OCI-LY3 (cell line): ENCODE measurements around the gene ESYT2.

Experiments
- H2AFZ ChIP-seq: fragments of 200-600, 300-600 bp; shearing (Covaris generic); 2 replicates; pipeline ENCODE4 v1.6.0; 2014; ENCODE audit warnings: antibody characterized with exemption, low read depth, low read length
- H3K27ac ChIP-seq: fragments of 200-600, 300-600 bp; sonication (generic); 2 replicates; pipeline ENCODE4 v1.5.1; 2014; ENCODE audit warnings: mild to moderate bottlenecking, low read length, moderate library complexity, mixed read lengths
- H3K27me3 ChIP-seq: fragments of 200-600, 300-600 bp; sonication (generic); 2 replicates; pipeline ENCODE4 v1.6.1; 2014; ENCODE audit warnings: low read depth, low read length, mixed read lengths
- H3K36me3 ChIP-seq: fragments of 200-600, 300-600 bp; sonication (generic); replicated peaks from 2 replicates; pipeline ENCODE3; 2014; ENCODE audit warnings: low read depth, low read length, mixed read lengths
- H3K4me1 ChIP-seq: fragments of 300-600, 200-600 bp; sonication (generic); 2 replicates; pipeline ENCODE4 v1.6.1; 2014; ENCODE audit warnings: low read length, mixed read lengths
- H3K4me2 ChIP-seq: fragments of 200-600, 300-600 bp; sonication (generic); 2 replicates; pipeline ENCODE4 v1.6.1; 2014; ENCODE audit warnings: low read length, mixed read lengths
- H3K4me3 ChIP-seq: fragments of 300-600, 200-600 bp; sonication (generic); 2 replicates; pipeline ENCODE4 v1.5.1; 2014; ENCODE audit warnings: antibody characterized with exemption, mild to moderate bottlenecking, low read length, moderate library complexity
- H3K79me2 ChIP-seq: fragments of 300-600, 200-600 bp; shearing (Covaris generic); 2 replicates; pipeline ENCODE4 v1.6.1; 2014; ENCODE audit warnings: mild to moderate bottlenecking, low read length, mixed read lengths
- H3K9ac ChIP-seq: fragments of 300-600, 200-600 bp; shearing (Covaris generic); 2 replicates; pipeline ENCODE4 v1.6.0; 2014; ENCODE audit warnings: mild to moderate bottlenecking, low read length, moderate library complexity
- H3K9me3 ChIP-seq: fragments of 200-600, 300-600 bp; shearing (Covaris generic); 2 replicates; pipeline ENCODE4 v1.6.1; 2014; ENCODE audit warnings: low read length, mixed read lengths; ENCODE audit not compliant: insufficient read depth
- H4K20me1 ChIP-seq: fragments of 200-600, 300-600 bp; sonication (generic); 2 replicates; pipeline ENCODE4 v1.6.1; 2016; ENCODE audit warnings: low read length, mixed read lengths; ENCODE audit not compliant: insufficient read depth
- CTCF ChIP-seq: fragments of 200-600, 300-600 bp; sonication (generic); IDR thresholded peaks from 2 replicates; pipeline ENCODE4 v1.5.1; 2014; ENCODE audit warnings: antibody characterized with exemption, low read length, low read depth
- EZH2phosphoT487 ChIP-seq: fragments of 200-600 bp; shearing (Covaris generic); IDR thresholded peaks from 2 replicates; pipeline ENCODE4 v1.6.1; 2018; ENCODE audit warnings: antibody characterized with exemption, mixed run types, low read depth

The ESYT2 gene

GRCh38 chr7:158759245-158759614 is 70.1 kb downstream of the ESYT2 start:
- H2AFZ ChIP-seq = no peak overlapping the region
- no peak overlapping the region for H3K27ac ChIP-seq
- no peak for TF ChIP-seq EZH2phosphoT487
- TF ChIP-seq CTCF = no peak
- H3K79me2 ChIP-seq = no peaks in the 10 kb centered on the region
- no peaks in the 10 kb centered on the region for H3K4me1 ChIP-seq
- H3K4me2 ChIP-seq = no peak overlapping the region
- H3K36me3 ChIP-seq = peaks cover 21% of the 10 kb centered on the region
- no peak overlapping the region for H3K9ac ChIP-seq
- H3K27me3 ChIP-seq = no peaks in the 10 kb centered on the region
- H3K9me3 ChIP-seq = no peaks in the 10 kb centered on the region
- H3K4me3 ChIP-seq = no peak overlapping the region
- no peaks in the 10 kb centered on the region for H4K20me1 ChIP-seq

GRCh38 chr7:158758586-158759244 is 70.6 kb downstream of the ESYT2 start:
- Histone ChIP-seq H3K4me1 (no peaks in the 10 kb centered on the region), H3K79me2 (no peaks in the 10 kb centered on the region), H3K27me3 (no peaks in the 10 kb centered on the region), H4K20me1 (no peaks in the 10 kb centered on the region), H3K9ac (no peak overlapping the region), H2AFZ (no peak overlapping the region), H3K36me3 (peaks cover 20% of the 10 kb centered on the region), H3K9me3 (no peaks in the 10 kb centered on the region), H3K4me3 (no peak overlapping the region), H3K4me2 (no peak overlapping the region), H3K27ac (no peak overlapping the region)
- TF ChIP-seq EZH2phosphoT487 (no peak), CTCF (no peak)

GRCh38 chr7:158757404-158757989 is 71.8 kb downstream of the ESYT2 start:
- no peaks in the 10 kb centered on the region for H3K9me3 ChIP-seq
- H3K36me3 ChIP-seq = peaks cover 18% of the 10 kb centered on the region
- H3K9ac ChIP-seq = no peak overlapping the region
- H2AFZ ChIP-seq = no peak overlapping the region
- H3K27ac ChIP-seq = no peak overlapping the region
- H3K79me2 ChIP-seq = no peaks in the 10 kb centered on the region
- no peaks in the 10 kb centered on the region for H3K4me1 ChIP-seq
- H4K20me1 ChIP-seq = no peaks in the 10 kb centered on the region
- H3K27me3 ChIP-seq = no peaks in the 10 kb centered on the region
- no peak overlapping the region for H3K4me3 ChIP-seq
- no peak overlapping the region for H3K4me2 ChIP-seq
- TF ChIP-seq CTCF (no peak), EZH2phosphoT487 (no peak)

- H3K27ac ChIP-seq = no peak overlapping the region
- H3K4me2 ChIP-seq = no peak overlapping the region
- TF ChIP-seq CTCF (no peak), EZH2phosphoT487 (no peak)
- no peak overlapping the region for H3K9ac ChIP-seq
- H3K4me1 ChIP-seq = no peaks in the 10 kb centered on the region
- H4K20me1 ChIP-seq = no peaks in the 10 kb centered on the region
- H3K36me3 ChIP-seq = peaks cover 10% of the 10 kb centered on the region
- H3K27me3 ChIP-seq = no peaks in the 10 kb centered on the region
- no peaks in the 10 kb centered on the region for H3K79me2 ChIP-seq
- H2AFZ ChIP-seq = no peak overlapping the region
- H3K9me3 ChIP-seq = no peaks in the 10 kb centered on the region
- H3K4me3 ChIP-seq = no peak overlapping the region
Observed at GRCh38 chr7:158754746-158755444, 74.4 kb downstream of the ESYT2 start.
